GM23338 (cell line): Measurements from ENCODE around the gene UBE2V1.

ENCODE experiments used
- EZH2 ChIP-seq: fragments of 200-600 bp; sonication (generic); IDR thresholded peaks from one replicate; pipeline ENCODE4 v1.8.0; 2017; ENCODE audit warnings: antibody characterized with exemption, mild to moderate bottlenecking, low read depth; ENCODE audit not compliant: unreplicated experiment
- POLR2AphosphoS5 ChIP-seq: IDR thresholded peaks from 2 replicates; pipeline ENCODE4 v1.6.1; 2016; ENCODE audit warnings: antibody characterized with exemption, low read depth
- TF ChIP-seq, protein P1 (sequence below), 2 experiments: fragments of 200-600 bp in 1 of 2; sonication (generic) in 1 of 2; conservative IDR thresholded peaks; 2 replicates each; pipeline versions ENCODE4 v1.5.1 to v1.6.1; 2016 to 2017; ENCODE audit warnings: antibody characterized with exemption in 2 of 2, low read depth in 2 of 2, mild to moderate bottlenecking in 2 of 2, moderate library complexity in 1 of 2

DNA sequence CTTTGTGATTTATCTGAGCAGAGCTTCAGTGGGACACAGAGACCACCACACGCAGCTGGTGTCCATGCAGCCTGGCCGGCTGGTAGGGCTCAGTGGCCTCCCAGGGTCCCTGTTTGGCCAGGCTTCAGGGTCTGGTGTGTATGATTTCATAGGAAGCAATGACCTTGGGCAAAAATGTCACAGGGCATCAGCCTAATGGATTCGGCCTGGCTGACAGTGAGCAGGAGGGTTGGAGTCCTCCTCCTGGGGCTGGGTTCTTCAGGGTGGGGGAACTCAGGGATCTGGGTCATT, 47.7 kb downstream of the UBE2V1 start:
- TF ChIP-seq, protein P1, sequence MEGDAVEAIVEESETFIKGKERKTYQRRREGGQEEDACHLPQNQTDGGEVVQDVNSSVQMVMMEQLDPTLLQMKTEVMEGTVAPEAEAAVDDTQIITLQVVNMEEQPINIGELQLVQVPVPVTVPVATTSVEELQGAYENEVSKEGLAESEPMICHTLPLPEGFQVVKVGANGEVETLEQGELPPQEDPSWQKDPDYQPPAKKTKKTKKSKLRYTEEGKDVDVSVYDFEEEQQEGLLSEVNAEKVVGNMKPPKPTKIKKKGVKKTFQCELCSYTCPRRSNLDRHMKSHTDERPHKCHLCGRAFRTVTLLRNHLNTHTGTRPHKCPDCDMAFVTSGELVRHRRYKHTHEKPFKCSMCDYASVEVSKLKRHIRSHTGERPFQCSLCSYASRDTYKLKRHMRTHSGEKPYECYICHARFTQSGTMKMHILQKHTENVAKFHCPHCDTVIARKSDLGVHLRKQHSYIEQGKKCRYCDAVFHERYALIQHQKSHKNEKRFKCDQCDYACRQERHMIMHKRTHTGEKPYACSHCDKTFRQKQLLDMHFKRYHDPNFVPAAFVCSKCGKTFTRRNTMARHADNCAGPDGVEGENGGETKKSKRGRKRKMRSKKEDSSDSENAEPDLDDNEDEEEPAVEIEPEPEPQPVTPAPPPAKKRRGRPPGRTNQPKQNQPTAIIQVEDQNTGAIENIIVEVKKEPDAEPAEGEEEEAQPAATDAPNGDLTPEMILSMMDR (conservative IDR thresholded peaks at IDR 0.05; ENCODE audit: low read depth in 2 of 2), result no peak
- no peak for TF ChIP-seq EZH2
- TF ChIP-seq POLR2AphosphoS5, result no peak
